HG03378 (cell line): ENCODE measurements around the gene TMEM132C.

Source experiments
- ATAC-seq: cut with Tn5 transposase; IDR thresholded peaks from one replicate; pipeline ENCODE4 v1.9.1; 2021; ENCODE audit warnings: mild to moderate bottlenecking, moderate library complexity; ENCODE audit not compliant: unreplicated experiment

The TMEM132C gene

DNA sequence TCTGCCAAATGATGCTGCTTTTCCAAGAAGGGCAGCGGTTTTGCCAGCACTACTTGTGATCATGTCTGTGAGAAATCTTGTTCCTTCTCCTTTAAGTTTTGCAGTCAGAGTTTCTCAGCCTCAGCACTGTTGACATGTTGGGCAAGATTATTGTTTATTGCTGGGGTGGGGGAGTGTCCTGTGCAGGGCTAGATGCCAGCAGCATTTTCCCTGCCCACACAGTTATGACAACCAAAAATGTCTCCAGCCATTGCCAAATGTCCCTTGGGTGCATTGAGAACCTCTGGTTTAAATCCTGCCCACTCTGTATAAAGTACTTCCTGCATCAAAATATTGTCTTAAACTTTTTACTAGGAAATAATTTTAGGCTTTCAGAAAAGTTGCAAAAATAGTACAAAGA, 20.0 kb downstream of the TMEM132C start:
- ATAC-seq: no peak

GRCh38 chr12:128288357-128288756, 21.4 kb downstream of the TMEM132C start:
- ATAC-seq: no peak

- no peak for ATAC-seq
Observed at GRCh38 chr12:128288896-128289295, 21.9 kb downstream of the TMEM132C start.

- no peak for ATAC-seq
Observed at GRCh38 chr12:128290938-128291337, 24.0 kb downstream of the TMEM132C start.

- no peak for ATAC-seq
Observed at GRCh38 chr12:128298091-128298748, 31.2 kb downstream of the TMEM132C start.

DNA sequence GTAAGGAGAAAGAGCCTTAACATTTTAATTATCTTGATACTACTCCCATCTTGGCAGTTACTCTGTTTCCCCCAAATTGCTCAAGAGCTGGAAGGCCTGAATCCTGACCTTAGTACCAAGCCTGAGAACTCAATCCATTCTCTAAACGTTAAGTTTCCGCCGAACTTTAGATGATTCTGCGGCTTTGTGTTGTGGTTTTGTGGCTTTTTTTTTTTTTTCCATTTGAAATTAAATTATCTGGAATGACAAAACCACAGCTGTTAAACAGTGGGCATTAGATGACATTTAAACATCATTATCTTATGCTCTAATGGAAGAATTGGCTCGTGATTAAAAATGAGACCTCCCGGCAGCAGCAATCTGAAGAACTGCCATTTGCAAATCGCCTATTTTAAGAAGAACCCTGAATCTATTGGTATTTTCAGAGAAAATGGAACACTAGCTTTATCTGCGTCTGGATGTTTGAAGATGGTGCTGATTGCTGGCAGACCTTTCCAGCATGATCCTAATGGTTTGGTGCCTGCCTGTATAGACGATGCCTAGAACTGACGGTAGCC, 38.4 kb downstream of the TMEM132C start:
- ATAC-seq: no peak

GRCh38 chr12:128307791-128308190, 40.8 kb downstream of the TMEM132C start:
- ATAC-seq: no peak

DNA sequence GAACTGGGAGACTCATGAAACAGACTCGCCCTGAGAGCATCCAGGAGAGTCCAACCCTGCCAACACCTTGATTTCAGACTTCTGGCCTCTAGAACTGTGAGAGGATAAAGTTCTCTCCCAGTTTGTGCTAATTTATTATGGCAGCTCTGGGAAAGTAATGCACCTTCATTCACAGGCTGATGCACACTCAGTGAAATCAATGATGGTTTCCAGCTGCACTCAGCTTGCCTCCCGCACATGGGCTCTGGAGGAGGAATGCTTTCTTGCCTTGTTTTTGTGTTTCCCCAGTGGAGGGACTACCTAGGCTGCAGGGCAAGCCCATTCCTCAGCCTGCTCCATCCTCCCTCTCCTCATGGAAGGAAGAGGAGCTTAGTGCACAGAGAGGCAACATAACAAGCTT, 45.7 kb downstream of the TMEM132C start:
- ATAC-seq: no peak

DNA sequence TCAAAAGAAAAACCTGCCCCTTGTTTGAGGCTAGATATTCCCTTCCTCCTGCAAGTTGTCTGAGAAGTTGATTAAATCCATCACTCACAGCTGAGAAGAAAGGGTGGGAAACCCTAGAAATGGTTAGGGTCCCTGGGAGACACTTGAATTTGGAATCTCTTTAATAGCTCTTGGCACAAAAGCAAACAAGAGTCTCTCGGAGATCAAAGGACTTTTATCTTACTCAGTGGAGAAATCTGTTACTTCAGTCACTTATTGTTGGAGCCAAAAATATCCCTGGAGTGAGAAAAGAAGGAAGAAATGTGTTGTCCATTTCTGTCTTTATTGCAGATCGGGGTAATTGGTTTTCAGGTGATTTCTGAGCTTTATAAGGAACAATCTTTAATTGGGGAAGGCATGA, 47.0 kb downstream of the TMEM132C start:
- no peak for ATAC-seq

- no peak for ATAC-seq
Observed at GRCh38 chr12:128314611-128315010, 47.6 kb downstream of the TMEM132C start.

DNA sequence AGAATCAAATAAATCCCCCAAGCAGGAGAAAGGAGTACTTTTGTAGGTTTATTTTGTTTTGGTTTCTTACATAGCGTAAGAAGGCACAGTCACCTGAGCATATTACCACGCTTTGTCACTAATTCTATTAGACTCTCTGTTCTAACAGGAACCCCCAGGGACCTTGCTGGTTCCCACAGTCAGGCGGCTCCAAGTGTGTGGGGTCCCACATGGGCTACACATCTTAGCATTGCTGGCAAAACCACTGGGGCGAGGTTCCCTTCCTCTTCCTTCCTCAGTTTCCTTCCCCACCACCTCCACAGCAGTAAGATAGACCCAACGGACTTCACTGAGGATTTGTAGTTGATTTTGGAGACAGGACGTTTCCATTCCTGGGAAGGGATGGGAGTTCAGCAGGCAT, 49.1 kb downstream of the TMEM132C start:
- ATAC-seq: no peak

DNA sequence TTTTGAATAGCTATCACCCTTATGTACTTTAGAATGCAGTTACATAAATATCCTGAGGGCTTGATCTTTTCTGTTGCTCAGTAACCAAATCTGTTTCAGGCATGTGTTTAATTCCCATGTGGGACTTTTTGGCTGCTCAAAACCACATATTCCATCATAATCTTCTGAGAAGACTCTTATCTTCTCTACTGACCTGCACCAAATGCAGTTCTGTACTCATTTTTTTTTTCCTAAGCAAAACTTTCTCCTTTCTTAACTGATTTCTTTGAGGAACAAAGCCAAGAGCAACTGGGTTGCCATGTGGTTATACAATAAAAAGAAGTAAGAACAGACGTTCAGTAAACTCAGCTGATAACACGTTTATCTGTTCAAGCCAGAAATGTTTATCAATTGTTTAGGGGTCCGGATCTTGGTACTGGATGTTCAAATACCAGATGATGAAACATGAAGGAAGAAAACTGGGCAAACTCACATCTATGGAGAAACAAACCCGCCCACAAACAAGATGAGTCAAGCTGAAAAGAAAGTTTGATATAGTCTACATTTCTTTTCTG, 50.1 kb downstream of the TMEM132C start:
- no peak for ATAC-seq

DNA sequence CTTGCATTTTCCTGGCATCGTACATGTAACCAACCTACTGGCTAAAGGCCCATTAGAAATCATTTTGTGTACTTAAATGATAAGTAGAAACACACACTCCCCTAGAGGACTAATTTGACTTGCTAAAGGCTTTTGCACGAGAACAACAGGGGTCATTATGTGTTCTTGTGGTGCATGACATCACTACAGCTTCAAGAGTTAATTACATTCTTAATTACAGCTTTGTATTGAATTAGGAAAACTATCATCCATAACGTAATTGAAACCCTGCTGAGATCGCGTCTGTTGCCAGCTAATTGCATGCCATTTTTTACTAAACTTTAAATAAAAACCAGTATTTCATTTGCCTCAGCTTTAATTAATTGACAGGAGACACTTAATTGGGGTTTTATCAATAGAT, 51.4 kb downstream of the TMEM132C start:
- no peak for ATAC-seq

GRCh38 chr12:128318946-128319345, 52.0 kb downstream of the TMEM132C start:
- ATAC-seq: no peak

- no peak for ATAC-seq
Observed at GRCh38 chr12:128322341-128322740, 55.4 kb downstream of the TMEM132C start.

- no peak for ATAC-seq
Observed at GRCh38 chr12:128323145-128323920, 56.4 kb downstream of the TMEM132C start.

DNA sequence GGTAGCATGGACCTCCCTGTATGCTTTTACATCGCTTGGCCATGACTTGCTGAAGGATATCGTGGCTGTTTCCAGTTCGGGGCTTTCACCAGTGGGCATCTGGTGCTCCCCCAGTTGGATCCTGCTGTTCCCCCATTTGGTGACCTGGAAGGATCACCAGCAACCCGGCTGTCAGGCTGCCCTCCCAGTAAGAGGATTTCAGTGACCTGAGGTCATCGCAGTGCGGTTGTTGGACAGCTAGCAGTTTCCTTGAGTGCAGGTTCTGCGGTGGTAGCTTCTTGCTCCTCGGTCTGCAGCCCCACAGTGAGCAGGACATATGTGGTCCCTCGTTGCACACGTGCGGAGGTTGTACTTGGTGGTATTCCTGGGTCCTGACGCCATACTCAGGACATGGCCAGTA, 58.7 kb downstream of the TMEM132C start:
- no peak for ATAC-seq

DNA sequence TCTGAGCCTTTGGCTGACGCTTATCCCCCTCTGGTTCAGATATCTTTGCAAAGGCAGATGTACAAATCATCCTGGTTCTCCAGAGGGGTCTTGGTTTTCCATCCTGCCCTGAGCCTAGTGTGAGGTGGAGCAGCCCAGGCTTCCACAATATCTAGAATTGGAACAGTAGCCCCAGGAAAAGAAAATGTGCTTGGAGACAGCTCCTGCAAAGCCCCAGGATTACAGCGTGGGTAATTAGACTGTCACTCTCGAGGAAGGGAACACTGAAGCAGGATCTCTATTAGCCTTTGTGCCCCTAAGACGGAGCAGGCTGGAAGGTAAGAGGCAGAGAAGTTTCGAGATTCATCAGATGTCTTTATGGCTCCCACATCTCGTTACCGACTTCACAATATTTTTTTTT, 59.4 kb downstream of the TMEM132C start:
- ATAC-seq: no peak

GRCh38 chr12:128328961-128329360, 62.0 kb downstream of the TMEM132C start:
- no peak for ATAC-seq

DNA sequence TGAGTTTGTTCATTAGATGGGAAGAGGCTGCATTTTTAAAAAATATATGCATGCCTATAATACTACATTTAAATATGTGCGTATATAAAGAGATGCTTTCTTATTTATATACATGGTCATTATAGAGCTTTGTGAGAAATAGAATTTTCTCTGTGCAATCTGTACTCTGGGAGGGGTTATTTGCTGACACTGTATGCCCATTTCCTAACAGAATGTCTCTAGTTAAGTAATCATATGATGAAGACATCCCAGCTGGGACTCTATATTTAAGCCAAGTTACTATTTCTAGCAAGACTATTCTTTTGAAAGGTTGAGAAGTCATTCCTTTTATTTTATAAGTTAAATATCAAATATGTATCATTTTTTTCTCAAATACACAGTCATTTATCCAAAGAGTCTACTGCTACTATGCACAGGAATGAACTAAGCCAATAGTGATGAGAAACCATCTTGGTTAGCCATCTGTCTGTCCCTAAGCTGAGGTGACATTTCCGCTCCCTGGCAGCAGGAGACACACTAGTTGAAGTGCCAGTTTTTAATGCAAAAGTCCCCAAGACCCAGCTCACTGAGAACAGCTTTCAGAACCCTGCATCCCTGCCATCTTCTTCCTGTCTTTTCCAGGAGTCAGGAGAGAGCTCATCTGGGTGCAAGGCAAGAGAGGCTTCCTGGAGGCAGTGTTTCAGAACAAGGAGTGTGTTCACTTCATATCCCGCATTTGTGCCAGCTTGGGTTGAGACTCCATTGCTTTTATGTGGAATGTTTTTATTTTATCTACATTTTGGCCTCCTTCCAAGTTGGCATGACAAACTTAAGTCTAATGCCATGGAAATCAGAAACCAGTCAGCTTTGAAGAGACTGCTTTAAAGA, 69.5 kb downstream of the TMEM132C start:
- ATAC-seq: no peak

DNA sequence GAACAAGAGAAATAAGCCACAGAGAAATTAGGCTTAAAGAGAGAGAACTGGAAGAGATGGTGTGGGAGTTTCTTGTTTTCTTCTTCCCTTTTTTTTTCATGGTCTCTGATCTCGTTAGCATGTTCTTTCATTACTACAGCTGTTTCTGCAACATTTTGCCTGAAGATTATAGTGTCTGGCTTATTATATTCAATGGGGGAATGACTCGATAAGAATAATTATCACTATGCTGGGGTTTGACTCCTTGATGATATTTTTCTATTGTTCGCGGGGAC, 70.0 kb downstream of the TMEM132C start:
- no peak for ATAC-seq
